GM19025 (cell line): ENCODE measurements around the gene ADGRL4.

ENCODE experiments used
- ATAC-seq: cut with Tn5 transposase; IDR thresholded peaks from one replicate; pipeline ENCODE4 v1.9.1; 2021; ENCODE audit warnings: mild to moderate bottlenecking, low read depth, moderate library complexity; ENCODE audit not compliant: unreplicated experiment

Gene ADGRL4

DNA sequence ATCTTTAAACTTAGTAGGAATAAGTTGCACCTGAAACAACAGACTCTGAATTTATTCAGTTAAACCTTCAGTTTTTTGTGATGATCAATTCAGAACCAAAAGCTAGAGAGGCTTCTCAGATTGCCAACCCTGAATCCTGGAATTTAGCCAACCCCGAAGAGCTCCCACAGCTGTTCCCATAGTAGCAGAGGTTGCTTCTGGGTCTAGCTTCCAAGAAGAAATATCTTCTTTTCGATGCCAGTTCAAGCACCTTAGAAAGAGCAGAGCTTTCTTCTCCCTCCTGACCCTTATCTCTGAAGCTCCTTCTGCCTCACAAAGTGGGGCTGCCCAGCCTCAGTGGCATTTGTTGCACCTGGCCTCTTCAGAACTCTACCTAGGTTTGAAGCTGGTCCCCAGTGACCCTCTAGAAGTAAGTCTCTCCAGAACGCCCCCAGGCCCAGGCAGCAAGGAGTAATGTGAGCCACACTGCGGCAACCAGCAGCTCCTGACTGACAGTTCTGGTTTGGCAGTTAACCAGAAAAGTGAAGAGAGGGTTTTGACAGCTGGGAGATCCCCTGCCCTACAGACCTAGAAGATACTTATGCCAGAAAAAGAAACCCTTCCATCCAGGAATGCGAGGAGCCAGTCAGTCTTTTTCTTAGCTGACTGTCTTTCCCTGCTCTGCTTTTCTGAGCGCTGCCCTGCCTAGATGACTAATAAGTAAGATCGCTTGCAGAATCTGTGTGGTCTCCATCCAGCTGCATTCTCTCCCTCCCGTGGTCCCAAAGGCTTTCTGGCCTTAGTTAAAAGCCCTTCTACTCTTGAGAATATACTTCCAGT lies 165.9 kb downstream of the ADGRL4 start:
- ATAC-seq: no peak
